Measurements from ENCODE around the gene XPO4. TPM values are rescaled to one million over a fixed set of nuclear protein-coding genes. Genes with fewer than 3 reads are reported as not detected.

Gene XPO4
- total RNA-seq, 1 donor from 2014 or later = 15.5 TPM

DNA sequence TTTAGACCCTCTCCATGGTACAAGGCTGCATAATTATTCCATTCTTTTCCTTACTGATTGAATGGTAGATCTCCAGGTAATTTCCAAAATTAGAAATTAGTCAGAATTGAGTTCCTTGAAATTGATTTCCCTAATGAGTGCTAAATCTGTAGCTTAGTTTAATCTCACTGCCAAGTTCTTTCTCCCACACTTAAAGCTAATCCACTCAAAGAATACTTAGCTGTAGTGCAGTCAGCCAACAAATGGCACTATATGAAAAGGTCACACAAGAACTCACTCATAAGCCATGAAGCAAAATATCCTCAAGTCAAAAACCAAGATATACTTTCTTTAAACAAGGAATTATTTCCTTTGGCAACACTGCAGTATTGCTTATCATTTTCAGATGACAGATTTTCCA is 62.0 kb downstream of the XPO4 start:
- Mint-ChIP-seq H3K4me1 (ENCODE audit: low read depth, unreplicated experiment) (no peaks in the 10 kb centered on the region), H3K4me3 (ENCODE audit: unreplicated experiment) (no peak overlapping the region), H3K27me3 (ENCODE audit: unreplicated experiment) (peaks cover 1% of the 10 kb centered on the region), H3K9me3 (ENCODE audit: unreplicated experiment) (peaks cover 1% of the 10 kb centered on the region), H3K36me3 (ENCODE audit: unreplicated experiment) (peaks cover 5% of the 10 kb centered on the region), H3K27ac (ENCODE audit: unreplicated experiment) (no peak overlapping the region)
- no peak for TF ChIP-seq CTCF (IDR thresholded peaks at IDR 0.05; ENCODE audit: partially characterized antibody, unreplicated experiment)
- no peak for DNase-seq

DNA sequence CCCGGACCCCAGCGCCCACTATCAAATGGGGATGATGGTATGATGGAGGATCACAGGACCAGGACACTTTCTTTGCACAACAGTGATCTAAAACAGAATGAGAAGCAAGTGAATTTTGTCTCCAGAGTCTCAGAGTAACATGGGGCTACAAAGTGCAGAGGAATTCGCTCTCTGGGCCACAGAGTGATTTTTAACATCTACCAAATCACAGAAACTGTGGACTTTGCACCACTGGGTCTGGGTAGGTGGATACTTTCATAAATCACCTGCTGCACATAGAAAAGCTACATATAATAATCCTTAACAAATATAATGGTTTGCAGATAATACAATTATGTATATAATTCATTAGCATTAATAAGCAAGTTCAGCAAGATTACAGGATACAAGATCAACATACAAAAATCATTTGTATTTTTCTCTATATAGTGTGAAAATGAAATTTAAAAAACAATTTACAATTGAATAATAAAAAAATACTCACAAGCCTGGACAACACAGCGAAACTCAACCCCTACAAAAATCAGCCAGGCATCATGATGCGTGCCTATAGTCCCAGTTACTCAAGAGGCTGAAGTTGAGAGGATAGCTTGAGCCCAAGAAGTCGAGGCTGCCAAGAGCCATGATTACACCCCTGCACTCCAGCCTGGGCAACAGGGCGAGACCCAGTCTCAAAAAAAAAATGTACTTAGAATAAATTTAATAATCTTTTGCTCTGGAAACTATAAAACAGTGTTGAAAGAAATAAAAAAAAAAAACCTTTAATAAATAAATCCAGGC is 68.5 kb downstream of the XPO4 start:
- Mint-ChIP-seq H3K27ac (ENCODE audit: unreplicated experiment) (no peak overlapping the region), H3K9me3 (ENCODE audit: unreplicated experiment) (peaks cover 1% of the 10 kb centered on the region), H3K27me3 (ENCODE audit: unreplicated experiment) (peaks cover 1% of the 10 kb centered on the region), H3K4me1 (ENCODE audit: low read depth, unreplicated experiment) (peaks cover 8% of the 10 kb centered on the region), H3K36me3 (ENCODE audit: unreplicated experiment) (peaks cover 5% of the 10 kb centered on the region), H3K4me3 (ENCODE audit: unreplicated experiment) (no peak overlapping the region)
- DNase-seq = no peak
- TF ChIP-seq CTCF (IDR thresholded peaks at IDR 0.05; ENCODE audit: partially characterized antibody, unreplicated experiment) = no peak

GRCh38 chr13:20832861-20833260 is 69.7 kb downstream of the XPO4 start:
- Mint-ChIP-seq H3K9me3 (ENCODE audit: unreplicated experiment) (peaks cover 1% of the 10 kb centered on the region), H3K27ac (ENCODE audit: unreplicated experiment) (no peak overlapping the region), H3K27me3 (ENCODE audit: unreplicated experiment) (peaks cover 1% of the 10 kb centered on the region), H3K36me3 (ENCODE audit: unreplicated experiment) (peaks cover 5% of the 10 kb centered on the region), H3K4me3 (ENCODE audit: unreplicated experiment) (no peak overlapping the region), H3K4me1 (ENCODE audit: low read depth, unreplicated experiment) (peaks cover 8% of the 10 kb centered on the region)
- TF ChIP-seq CTCF (IDR thresholded peaks at IDR 0.05; ENCODE audit: partially characterized antibody, unreplicated experiment) = no peak
- DNase-seq = no peak

- no peak for DNase-seq
- H3K36me3 Mint-ChIP-seq (ENCODE audit: unreplicated experiment) = no peaks in the 10 kb centered on the region
- no peak overlapping the region for H3K4me3 Mint-ChIP-seq (ENCODE audit: unreplicated experiment)
- peak overlapping the region; percentile 1 for H3K27ac Mint-ChIP-seq (ENCODE audit: unreplicated experiment)
- TF ChIP-seq CTCF (IDR thresholded peaks at IDR 0.05; ENCODE audit: partially characterized antibody, unreplicated experiment) = no peak
- H3K27me3 Mint-ChIP-seq (ENCODE audit: unreplicated experiment) = peaks cover 1% of the 10 kb centered on the region
- peaks cover 10% of the 10 kb centered on the region for H3K4me1 Mint-ChIP-seq (ENCODE audit: low read depth, unreplicated experiment)
- H3K9me3 Mint-ChIP-seq (ENCODE audit: unreplicated experiment) = peaks cover 1% of the 10 kb centered on the region
Measured at GRCh38 chr13:20831933-20832332, 70.6 kb downstream of the XPO4 start.

- TF ChIP-seq CTCF (IDR thresholded peaks at IDR 0.05; ENCODE audit: partially characterized antibody, unreplicated experiment) = no peak
- no peak for DNase-seq
- Mint-ChIP-seq H3K36me3 (ENCODE audit: unreplicated experiment) (no peaks in the 10 kb centered on the region), H3K4me3 (ENCODE audit: unreplicated experiment) (no peak overlapping the region), H3K9me3 (ENCODE audit: unreplicated experiment) (peaks cover under 1% of the 10 kb centered on the region), H3K4me1 (ENCODE audit: low read depth, unreplicated experiment) (peaks cover 14% of the 10 kb centered on the region), H3K27me3 (ENCODE audit: unreplicated experiment) (peaks cover 1% of the 10 kb centered on the region), H3K27ac (ENCODE audit: unreplicated experiment) (no peak overlapping the region)
Measured at GRCh38 chr13:20831254-20831653, 71.3 kb downstream of the XPO4 start.

Measured in glutamatergic neuron (in vitro differentiated cells).